Urinary bladder (tissue), 4 donors: ENCODE data around the gene ANKRD40CL. TPM values are rescaled to one million over a fixed set of nuclear protein-coding genes. Genes with fewer than 3 reads are reported as not detected.

Experiments used
- DNase-seq: peaks from one replicate; pipeline ENCODE4 v3.0.0-alpha.2; 2015; ENCODE audit errors: extremely low spot score
- H3K27ac ChIP-seq: one replicate; pipeline ENCODE4 v1.5.1; 2013; ENCODE audit warnings: low read depth, mild to moderate bottlenecking, moderate library complexity
- H3K36me3 ChIP-seq: one replicate; pipeline ENCODE4 v1.6.1; 2013; ENCODE audit warnings: mild to moderate bottlenecking, moderate library complexity; ENCODE audit not compliant: insufficient read depth
- H3K4me1 ChIP-seq: one replicate; pipeline ENCODE4 v1.6.1; 2013; ENCODE audit warnings: mild to moderate bottlenecking, moderate library complexity; ENCODE audit not compliant: insufficient read depth
- H3K4me3 ChIP-seq: one replicate; pipeline ENCODE4 v1.5.1; 2013; ENCODE audit warnings: low read depth, low read length
- WGBS: extraction: QIAGEN DNeasy Blood & Tissue Kit; methylation state at CpG from one replicate; pipeline ENCODE4 v1.1.7; 2013; 5-methylcytosine and 5-hydroxymethylcytosine counted together
- polyA plus RNA-seq: library from polyadenylated mRNA; stranded (reverse); fragments of 200-250 nt; gene quantifications from one replicate; pipeline ENCODE4 v1.2.3, GENCODE V29; 2013
- total RNA-seq: library from RNA; depleted of rRNA; stranded (reverse); fragments of >200 nt; gene quantifications from one replicate; pipeline ENCODE4 v1.2.3, GENCODE V29; 2014
- donor health status: healthy with polysubstance abuse.
- donor health status: healthy.

The ANKRD40CL gene
- total and polyA plus RNA-seq, 2 donors, result not detected

GRCh38 chr17:50781167-50781566, 13.8 kb upstream of the ANKRD40CL start:
- no peak overlapping the region for H3K27ac ChIP-seq
- WGBS, result 39% methylated on average over 38 of the region's 38 CpGs
- H3K4me3 ChIP-seq, result peak overlapping the region; percentile 26
- no peaks in the 10 kb centered on the region for H3K4me1 ChIP-seq
- no peaks in the 10 kb centered on the region for H3K36me3 ChIP-seq
- DNase-seq, result no peak

GRCh38 chr17:50779747-50780353, 12.5 kb upstream of the ANKRD40CL start:
- Histone ChIP-seq H3K36me3 (no peaks in the 10 kb centered on the region), H3K4me3 (no peak overlapping the region), H3K4me1 (no peaks in the 10 kb centered on the region), H3K27ac (no peak overlapping the region)
- 87% methylated on average over 9 of the region's 9 CpGs for WGBS
- no peak for DNase-seq

GRCh38 chr17:50778988-50779387, 11.7 kb upstream of the ANKRD40CL start:
- H3K27ac ChIP-seq, result no peak overlapping the region
- no peak overlapping the region for H3K4me3 ChIP-seq
- H3K4me1 ChIP-seq, result no peaks in the 10 kb centered on the region
- DNase-seq, result no peak
- 69% methylated on average over 4 of the region's 4 CpGs for WGBS
- no peaks in the 10 kb centered on the region for H3K36me3 ChIP-seq

- Histone ChIP-seq H3K27ac (no peak overlapping the region), H3K4me3 (no peak overlapping the region), H3K36me3 (no peaks in the 10 kb centered on the region), H3K4me1 (no peaks in the 10 kb centered on the region)
- whole genome bisulfite sequencing, result 85% methylated on average over 8 of the region's 8 CpGs
- DNase-seq, result no peak
These were observed 11.2 kb upstream of the ANKRD40CL start for GRCh38 chr17:50778471-50778870.

- 96% methylated on average over 3 of the region's 3 CpGs for WGBS
- Histone ChIP-seq H3K27ac (no peak overlapping the region), H3K4me1 (no peaks in the 10 kb centered on the region), H3K36me3 (no peaks in the 10 kb centered on the region), H3K4me3 (no peak overlapping the region)
- DNase-seq, result no peak
These were observed 8.6 kb upstream of the ANKRD40CL start for GRCh38 chr17:50775926-50776325.

GRCh38 chr17:50774225-50774803, 7.0 kb upstream of the ANKRD40CL start:
- WGBS, result 81% methylated on average over 7 of the region's 7 CpGs
- no peak for DNase-seq
- no peak overlapping the region for H3K4me3 ChIP-seq
- no peaks in the 10 kb centered on the region for H3K36me3 ChIP-seq
- no peak overlapping the region for H3K27ac ChIP-seq
- no peaks in the 10 kb centered on the region for H3K4me1 ChIP-seq

GRCh38 chr17:50771991-50772785, 4.9 kb upstream of the ANKRD40CL start:
- 73% methylated on average over 15 of the region's 15 CpGs for WGBS
- no peak for DNase-seq
- H3K36me3 ChIP-seq, result no peaks in the 10 kb centered on the region
- H3K27ac ChIP-seq, result no peak overlapping the region
- no peak overlapping the region for H3K4me3 ChIP-seq
- H3K4me1 ChIP-seq, result no peaks in the 10 kb centered on the region

GRCh38 chr17:50770346-50770745, 3.0 kb upstream of the ANKRD40CL start:
- DNase-seq, result no peak
- H3K4me1 ChIP-seq, result no peaks in the 10 kb centered on the region
- no peak overlapping the region for H3K27ac ChIP-seq
- WGBS, result 90% methylated on average over 2 of the region's 2 CpGs
- H3K4me3 ChIP-seq, result no peak overlapping the region
- no peaks in the 10 kb centered on the region for H3K36me3 ChIP-seq

- Histone ChIP-seq H3K4me3 (no peak overlapping the region), H3K4me1 (no peaks in the 10 kb centered on the region), H3K36me3 (no peaks in the 10 kb centered on the region), H3K27ac (no peak overlapping the region)
- no peak for DNase-seq
- 90% methylated on average over 8 of the region's 8 CpGs for WGBS
These were observed 2.6 kb upstream of the ANKRD40CL start for GRCh38 chr17:50769884-50770283.

- 76% methylated on average over 7 of the region's 7 CpGs for WGBS
- Histone ChIP-seq H3K27ac (no peak overlapping the region), H3K4me3 (no peak overlapping the region), H3K36me3 (no peaks in the 10 kb centered on the region), H3K4me1 (no peaks in the 10 kb centered on the region)
- no peak for DNase-seq
These were observed 1.0 kb upstream of the ANKRD40CL start for GRCh38 chr17:50768346-50768761.

- 82% methylated on average over 7 of the region's 7 CpGs for WGBS
- no peak for DNase-seq
- Histone ChIP-seq H3K36me3 (no peaks in the 10 kb centered on the region), H3K4me3 (no peak overlapping the region), H3K4me1 (no peaks in the 10 kb centered on the region), H3K27ac (no peak overlapping the region)
These were observed 288 bp downstream of the ANKRD40CL start for GRCh38 chr17:50767030-50767429.

- 85% methylated on average over 10 of the region's 10 CpGs for WGBS
- Histone ChIP-seq H3K36me3 (no peaks in the 10 kb centered on the region), H3K27ac (no peak overlapping the region), H3K4me3 (no peak overlapping the region), H3K4me1 (no peaks in the 10 kb centered on the region)
- no peak for DNase-seq
These were observed 895 bp downstream of the ANKRD40CL start for GRCh38 chr17:50766222-50767023.

- no peaks in the 10 kb centered on the region for H3K36me3 ChIP-seq
- no peak for DNase-seq
- 54% methylated on average over 9 of the region's 9 CpGs for WGBS
- no peaks in the 10 kb centered on the region for H3K4me1 ChIP-seq
- H3K4me3 ChIP-seq, result no peak overlapping the region
- H3K27ac ChIP-seq, result no peak overlapping the region
These were observed 1.7 kb downstream of the ANKRD40CL start for GRCh38 chr17:50765454-50766221.
